CD4-positive, alpha-beta T cell treated with Interleukin-4 for 1 hour (primary cell): Measurements from ENCODE around the gene POLE.

Experiments used
- DNase-seq, 2 donors: peaks; one replicate each; pipeline ENCODE4 v3.0.0-alpha.2; 2020 to 2022

POLE gene

DNA sequence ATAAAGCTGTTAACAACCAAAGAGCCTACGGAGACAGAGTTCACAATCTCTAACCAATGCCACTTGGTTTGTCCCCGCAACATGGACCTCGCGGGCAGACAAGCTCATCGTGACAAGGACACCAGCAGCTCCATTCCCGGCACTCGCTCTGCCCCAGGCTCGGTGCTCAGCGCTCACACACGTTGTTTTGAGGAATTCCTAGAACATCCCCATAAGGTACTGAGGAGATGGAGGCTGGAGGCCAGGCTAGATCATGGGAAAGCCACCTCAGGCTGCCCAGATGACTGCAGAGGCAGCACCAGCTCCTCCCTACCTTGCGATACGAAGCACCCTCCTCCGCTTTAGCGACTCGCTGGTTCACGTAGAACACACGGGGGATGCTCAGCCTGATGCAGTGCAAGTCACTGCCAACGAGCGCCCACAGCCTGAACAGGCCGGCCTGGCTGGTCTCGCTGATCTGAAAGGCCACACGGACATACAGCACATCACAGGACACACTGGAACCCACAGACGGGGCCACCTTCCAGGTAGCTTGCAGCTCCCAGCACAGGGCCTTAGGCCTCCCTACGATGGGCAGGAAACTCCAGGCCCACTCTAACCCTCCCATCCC lies 38.4 kb downstream of the POLE start:
- no peak for DNase-seq

GRCh38 chr12:132647858-132648257 lies 39.3 kb downstream of the POLE start:
- no peak for DNase-seq

- no peak for DNase-seq
Measured at GRCh38 chr12:132646850-132647249, 40.3 kb downstream of the POLE start.

GRCh38 chr12:132642846-132643835 lies 44.0 kb downstream of the POLE start:
- no peak for DNase-seq

DNA sequence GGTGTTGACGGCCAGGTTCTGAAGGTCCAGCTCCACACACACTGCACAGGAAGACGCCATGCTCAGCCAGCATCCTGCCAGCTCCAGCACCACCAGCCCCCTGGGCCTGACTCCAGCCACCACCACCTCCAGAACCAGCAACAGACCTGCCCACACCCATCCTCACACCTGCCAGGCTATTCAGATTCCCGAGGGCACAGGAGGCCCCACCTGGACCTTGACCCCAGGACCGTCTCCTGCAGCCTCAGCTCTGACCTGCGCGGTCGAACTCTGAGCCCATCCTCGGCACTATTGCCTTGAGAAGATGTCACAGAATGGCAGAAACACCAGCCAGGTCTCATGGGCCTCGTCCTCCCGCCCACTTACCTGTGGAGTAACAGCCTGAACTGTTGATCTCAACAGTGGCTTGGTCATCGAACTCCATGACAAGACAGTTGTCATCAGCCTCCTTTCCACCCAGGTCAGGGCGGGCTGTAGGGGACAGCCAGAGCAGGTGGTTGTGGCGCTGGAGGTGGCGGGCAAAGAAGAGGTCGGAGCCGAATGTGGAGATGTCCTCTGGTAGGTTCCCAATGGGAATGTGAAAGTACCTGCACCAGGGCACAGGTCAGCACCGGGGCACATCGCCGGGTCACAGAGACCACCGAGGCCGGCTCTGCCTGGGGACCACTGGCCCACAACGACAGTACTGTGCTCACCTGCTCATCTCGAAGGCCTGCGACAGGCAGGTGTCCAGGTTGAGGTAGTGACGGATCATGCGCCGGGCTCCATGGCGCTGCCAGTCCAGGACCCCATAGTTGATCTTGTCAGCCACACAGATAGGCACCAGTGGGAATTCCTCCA lies 45.1 kb downstream of the POLE start:
- DNase-seq, result no peak

DNA sequence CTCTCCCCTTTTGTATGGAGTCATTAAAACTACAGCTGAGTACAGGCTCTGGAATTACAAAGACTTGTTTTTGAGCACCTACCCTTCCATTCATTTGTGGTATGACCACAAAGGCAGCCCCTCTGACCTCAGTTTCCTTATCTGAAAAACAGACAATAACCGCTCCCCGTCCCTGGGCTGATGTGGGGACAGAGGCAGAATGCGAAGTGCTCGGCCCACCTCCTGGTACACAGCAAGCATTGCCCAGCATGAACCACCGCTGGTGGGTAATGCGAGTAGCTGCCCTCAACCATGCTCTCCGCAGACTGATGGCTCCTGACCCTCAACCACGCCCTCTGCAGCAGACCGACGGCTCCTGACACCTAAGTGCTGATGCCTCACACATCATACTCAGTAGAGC lies 46.2 kb downstream of the POLE start:
- no peak for DNase-seq

DNA sequence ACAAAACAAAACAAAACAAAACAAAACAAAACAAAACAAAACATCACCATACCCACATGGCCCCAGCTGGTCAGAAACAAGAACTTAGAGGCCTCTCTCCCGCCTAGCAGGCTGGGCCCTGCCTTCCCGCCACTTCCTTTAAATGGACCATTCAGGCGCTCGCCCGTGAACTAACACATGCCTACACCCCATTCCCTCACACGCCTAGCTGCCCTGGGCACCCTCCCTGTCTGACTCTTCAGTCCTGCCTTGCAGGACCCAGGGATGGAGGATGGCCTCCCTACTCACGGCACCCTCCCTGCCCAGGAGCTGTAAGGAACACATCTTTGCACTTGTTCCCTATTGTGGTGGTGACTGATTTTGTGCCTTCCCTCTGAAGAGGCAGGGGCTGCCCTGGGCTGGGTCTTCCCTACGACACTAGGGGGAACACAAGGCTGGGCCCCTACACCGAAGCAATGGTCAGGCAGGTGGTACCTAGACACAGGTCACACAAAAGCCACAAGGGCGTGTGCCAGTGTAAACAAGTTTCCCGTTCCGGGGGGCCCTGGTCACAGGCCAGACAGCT lies 47.1 kb downstream of the POLE start:
- DNase-seq, result no peak

DNA sequence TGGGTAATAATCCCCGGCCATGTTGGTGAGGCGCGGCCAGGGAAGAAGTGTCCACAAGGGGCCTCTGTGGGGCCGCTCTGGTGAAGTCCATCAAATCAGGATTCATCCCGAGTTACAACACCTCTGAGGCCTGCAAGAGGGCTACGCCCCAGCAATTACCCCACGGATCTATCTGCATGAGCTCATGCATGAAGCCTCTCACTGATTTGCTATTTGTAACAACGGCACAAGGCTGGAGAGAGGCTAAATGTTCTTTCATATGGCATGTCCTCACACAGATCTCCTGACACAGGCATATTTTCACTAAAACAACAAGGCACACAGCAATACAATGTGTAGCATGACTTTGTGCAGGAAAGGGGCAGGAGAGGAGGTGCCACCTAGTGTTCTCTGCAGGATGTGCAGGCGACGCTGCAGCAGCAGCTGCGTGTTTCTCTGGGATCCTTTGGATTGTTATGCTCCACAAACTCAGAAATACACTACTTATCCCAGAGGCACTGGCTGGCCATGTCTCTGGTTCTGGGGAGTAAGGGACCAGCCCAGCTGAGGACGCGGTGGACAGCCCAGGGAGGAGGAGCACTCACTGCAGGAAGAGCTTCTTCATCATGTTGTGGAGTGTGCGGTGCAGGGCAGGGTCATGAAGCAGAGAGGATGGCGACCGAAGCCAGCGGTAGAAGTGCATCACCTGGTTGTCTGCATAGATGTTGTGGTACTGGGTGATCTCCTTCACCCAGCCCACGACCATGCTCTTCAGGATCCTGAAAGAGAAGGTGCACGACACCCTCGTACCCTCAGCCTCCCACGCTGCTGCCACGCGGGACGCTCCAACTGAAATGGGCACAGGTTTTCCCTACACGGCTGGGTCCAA lies 48.4 kb downstream of the POLE start:
- no peak for DNase-seq

- DNase-seq, result no peak
Measured at GRCh38 chr12:132637811-132638210, 49.3 kb downstream of the POLE start.

DNA sequence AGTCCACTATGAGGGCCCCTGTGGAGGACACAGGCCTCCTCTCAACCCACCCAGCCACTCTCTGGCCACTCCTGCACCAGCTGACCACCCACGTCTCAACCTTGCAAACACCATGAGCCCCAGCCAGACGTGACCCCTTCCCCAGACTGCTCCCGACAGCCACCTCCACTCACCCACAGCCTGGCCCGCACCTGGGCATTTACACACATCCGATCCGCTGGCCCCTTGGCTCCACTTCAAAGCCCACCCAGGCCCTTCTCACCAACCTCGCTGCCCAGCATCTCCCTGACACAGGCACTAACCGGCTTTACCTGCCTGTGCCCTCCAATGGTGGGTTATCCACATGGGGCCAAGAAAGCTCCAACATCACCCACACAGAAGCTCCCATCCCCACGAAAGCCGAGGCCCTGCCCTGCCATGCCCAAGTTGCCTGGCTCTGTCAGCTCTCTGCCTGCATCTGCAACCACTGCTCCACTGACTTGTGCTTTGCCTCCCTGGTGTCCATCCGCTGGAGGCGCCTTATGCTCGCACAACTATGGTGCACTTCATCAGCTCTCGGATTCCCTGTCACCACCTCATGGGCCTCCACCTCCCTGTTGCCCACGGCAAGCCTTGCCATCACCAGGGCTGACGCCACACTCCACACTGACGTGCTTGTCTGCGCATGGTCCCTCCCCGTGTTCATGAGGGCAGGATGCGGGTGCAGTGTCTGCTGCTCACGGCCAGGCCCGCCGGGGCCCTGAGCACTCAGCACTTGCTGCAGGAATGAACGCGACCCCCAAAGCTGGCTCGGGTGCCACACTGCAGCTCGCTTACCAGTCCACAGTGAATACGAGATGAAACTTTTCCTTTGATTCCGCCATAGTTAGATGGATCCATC lies 51.8 kb downstream of the POLE start:
- no peak for DNase-seq

- no peak for DNase-seq
Measured at GRCh38 chr12:132634411-132634990, 52.6 kb downstream of the POLE start.

DNA sequence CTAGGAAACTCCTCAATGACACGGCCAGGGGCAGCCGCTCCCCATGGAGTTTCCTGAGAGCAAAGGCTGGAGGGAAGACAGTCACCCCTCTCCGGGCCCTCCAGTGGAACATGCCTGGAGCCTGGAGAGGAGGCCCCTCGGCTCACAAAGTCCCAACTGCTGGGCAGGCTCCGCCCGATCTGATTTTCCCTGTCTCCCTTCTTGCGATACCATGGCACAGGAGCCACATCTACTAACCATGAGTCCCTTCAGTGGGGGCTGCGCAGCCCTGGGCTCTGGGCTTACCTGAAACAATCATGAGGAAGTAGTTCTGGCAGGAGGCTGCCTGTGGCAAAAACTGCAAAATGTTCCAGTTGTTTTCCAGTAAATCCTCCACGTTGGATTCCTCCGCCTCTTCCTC lies 53.2 kb downstream of the POLE start:
- no peak for DNase-seq

- no peak for DNase-seq
Measured at GRCh38 chr12:132633398-132633797, 53.7 kb downstream of the POLE start.

DNA sequence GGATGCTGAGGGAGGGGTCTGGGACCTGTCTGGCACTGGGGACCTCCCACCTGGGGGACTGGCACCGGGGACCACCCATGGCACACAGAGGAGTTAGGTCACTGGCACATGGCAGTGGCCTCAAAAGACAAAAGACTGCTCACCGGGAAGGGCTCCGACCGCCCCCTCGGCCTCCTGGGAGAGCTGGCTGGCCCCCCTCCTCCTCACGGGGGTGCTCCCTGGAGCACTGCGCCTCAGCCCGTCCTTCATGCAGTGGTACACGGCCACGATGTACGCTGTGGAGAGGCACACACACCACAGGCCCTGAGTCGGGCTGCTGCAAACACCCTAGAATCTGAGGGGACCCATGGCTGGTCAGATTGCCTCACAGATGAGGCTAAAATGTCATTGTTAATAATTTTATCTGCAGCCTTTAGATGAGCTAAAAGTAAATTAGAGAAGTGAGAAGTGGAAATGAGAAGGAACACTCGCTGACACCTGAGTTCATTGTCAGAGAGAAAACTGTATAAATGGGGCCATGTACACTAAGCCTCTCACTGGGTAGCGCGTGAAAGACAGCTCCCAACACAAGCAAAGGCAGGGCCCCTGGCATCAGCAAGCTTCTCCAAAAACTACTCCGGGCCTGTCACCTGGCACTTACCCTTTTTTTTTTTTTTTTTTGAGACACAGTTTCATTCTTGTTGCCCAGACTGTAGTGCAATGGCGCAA lies 54.5 kb downstream of the POLE start:
- peak in 1 of 2 donors; percentile 23 for DNase-seq

DNA sequence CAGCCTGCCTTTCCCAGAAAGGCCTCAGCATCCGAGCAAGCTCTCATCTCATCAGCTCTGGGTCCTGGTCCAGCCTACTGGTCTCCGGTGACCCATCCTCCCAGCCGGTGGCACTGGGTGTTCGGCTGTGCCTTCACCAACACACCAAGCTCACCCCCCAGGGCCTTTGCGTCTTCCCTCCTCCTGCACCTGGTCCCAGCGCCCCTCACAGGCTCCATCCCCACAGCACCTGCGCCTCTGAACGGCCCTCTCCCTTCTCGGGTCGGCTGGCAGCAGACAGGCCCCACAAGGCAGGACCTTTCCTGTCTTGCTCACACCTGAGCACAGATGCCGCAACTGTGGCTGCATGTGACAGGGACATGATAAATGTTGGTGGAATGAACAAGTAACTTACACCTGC lies 55.5 kb downstream of the POLE start:
- DNase-seq, result no peak

- no peak for DNase-seq
Measured at GRCh38 chr12:132630672-132631071, 56.5 kb downstream of the POLE start.

DNA sequence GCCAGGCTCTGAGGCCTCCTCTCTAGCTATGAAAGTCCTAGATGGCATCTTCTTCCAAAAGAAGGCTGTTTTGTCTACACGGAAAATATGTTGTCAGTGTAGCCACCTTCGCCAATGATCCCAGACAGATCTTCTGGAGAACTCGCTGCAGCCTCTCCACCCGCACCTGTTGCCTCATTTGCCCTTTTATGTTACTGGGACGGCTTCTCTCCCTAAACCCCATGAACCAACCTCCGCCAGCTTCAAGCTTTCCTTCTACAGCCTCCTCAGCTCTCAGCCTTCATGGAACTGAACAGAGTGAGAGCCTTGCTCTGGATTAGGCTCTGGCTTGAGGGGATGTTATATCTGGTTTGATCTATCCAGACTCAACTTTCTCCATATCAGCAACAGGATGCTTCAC lies 57.8 kb downstream of the POLE start:
- no peak for DNase-seq

- DNase-seq, result no peak
Measured at GRCh38 chr12:132625731-132626430, 61.3 kb downstream of the POLE start.
